ENCODE measurements around the gene UBASH3A.
"Not testable (repeated sequence)": the region's sequence is repeated elsewhere in the genome, so short reads cannot be mapped to it uniquely, and the experiment has no call there.

The UBASH3A gene

GRCh38 chr21:42391297-42391696 is 12.4 kb upstream of the UBASH3A start:
- DNase-seq, result no peak

GRCh38 chr21:42392731-42393442 is 10.8 kb upstream of the UBASH3A start:
- no peak for DNase-seq

GRCh38 chr21:42393443-42393950 is 10.2 kb upstream of the UBASH3A start:
- no peak for DNase-seq

- no peak for DNase-seq
These were observed 8.4 kb upstream of the UBASH3A start for GRCh38 chr21:42395302-42395701.

DNA sequence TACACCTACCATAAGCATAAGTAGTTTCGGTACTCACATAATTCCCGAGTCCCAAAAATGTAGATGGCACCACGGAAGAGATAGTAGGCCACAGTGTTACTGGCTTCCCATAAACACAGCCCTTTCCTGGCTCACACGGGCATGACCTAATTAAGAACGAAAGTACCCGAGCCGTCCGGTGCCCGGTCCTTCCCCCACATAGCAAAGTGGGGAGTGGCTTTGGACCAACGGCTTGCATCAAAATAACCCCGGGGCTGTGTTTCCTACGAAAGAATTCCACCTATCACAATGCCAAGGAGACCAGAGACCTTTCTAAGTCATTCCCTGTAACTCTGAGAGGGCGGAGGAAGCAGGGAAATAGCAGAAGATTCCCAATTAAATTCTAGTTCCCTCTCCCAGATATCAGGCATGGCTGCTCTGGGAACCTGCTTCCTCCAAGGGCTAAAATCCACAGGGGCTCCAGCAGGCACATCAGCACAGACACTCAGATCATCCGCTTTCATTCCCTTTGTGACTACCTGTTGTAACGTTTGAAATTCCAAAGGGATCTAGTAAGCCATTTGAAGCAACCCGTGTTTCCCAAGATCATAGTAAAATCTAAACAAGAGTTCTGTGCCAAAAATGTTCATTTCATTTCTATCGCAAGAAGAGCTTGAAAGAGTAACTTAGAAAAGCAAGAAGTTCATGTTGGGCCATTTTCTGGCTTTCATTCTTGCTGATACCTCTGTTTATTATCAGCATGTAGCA is 7.6 kb upstream of the UBASH3A start, which contains the start of gene TMPRSS3:
Gene TMPRSS3 (minus strand): TSS at position 148 of the 747 bp plus-strand sequence. CDS start 635 bp downstream, outside the sequence.
- DNase-seq, result no peak

DNA sequence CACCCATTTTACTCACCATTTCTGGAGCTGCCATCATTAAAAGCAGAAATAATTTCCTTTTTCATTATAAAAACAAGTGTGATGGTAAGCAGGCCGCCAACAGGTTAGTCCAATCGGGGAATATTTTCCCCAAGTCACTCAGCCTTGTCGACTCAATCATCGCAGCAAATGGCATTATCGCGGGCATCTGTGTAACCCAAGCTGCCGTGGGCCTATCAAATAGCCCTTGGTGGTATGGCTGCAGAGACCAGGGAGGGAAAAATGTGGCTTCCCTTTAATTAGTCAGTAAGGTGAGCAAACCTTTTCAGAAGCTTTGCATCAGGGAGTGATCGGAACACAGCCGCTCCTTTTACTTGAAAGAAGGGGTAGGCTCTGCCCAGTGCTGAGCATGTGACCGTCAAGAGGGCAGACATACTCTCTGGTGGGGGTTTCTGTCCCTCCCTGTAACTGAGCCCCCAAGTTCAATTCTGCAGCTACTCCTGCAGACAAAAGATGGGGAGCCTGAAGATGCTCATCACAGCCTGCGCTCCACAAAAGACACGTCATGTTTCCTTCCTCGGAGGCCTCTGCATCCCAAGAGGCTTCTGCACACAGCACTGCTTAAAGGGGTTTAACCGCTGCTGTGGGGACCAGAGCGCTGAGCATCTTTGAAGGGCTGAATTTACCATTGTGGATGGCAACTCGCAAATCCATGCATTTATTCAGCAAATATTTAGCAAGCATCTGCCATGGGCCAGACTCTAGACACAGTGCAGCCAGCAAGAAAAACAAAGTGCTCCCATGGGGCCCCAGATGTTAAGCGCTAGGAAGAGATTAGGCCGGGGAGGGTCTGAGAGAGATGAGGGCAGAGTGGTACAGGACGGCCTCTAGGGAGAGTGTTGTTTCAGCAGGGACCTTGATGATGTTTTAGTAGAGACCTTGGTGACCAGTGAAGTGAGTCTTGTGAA is 6.6 kb upstream of the UBASH3A start:
- peak; percentile 88 for DNase-seq

DNA sequence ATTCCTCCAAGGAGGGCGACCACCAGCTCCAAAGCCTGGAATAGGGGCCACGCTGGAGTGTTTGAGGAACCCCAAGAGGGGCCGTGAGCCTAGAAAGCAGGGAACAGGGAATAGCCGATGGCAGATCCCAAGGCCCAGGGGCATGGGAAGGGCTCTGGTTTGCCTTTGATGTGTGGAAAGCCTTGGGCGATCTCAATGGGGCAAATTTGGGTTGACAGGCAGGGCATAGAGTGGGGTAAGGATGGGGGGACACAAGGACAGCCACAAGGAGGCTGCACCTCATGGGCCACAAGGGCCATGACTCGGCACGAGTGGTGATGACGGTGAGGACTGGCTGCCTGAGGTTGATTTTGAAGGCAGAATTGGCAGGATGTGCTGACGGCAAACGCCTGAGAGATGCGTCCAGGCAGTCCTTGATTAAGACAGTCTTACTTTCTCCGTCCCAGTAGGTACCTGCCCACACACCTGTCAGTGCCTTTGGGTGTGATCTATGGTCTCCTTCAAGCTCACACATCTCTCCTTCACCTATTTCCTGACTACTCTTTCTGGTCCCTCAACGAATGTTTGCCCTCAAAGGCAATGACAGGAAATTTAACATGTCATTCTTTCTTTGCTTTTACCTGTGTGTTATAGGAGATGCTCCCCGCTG is 5.8 kb upstream of the UBASH3A start:
- no peak for DNase-seq

- DNase-seq, result peak; percentile 89
These were observed 5.2 kb upstream of the UBASH3A start for GRCh38 chr21:42398436-42399028.

DNA sequence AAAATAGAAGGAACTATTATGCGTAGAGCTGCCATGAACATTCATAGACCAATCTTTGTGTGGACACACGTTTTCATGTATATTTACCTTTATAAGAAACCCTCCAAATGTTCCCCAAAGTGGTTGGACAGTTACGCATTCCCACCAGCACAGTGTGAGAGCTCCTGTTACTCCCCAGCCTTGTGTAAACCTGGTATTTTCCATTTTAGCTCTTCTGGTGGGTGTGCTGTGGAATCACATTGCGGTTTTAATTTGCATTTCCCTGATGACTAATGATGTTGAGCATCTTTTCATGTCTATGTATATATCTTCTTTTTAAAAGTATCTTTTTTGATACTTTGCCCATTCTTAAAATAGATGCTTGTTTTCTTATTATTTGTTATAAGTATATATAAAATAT is 3.2 kb upstream of the UBASH3A start:
- peak; percentile 10 for DNase-seq

GRCh38 chr21:42401154-42401553 is 2.5 kb upstream of the UBASH3A start:
- no peak for DNase-seq

DNA sequence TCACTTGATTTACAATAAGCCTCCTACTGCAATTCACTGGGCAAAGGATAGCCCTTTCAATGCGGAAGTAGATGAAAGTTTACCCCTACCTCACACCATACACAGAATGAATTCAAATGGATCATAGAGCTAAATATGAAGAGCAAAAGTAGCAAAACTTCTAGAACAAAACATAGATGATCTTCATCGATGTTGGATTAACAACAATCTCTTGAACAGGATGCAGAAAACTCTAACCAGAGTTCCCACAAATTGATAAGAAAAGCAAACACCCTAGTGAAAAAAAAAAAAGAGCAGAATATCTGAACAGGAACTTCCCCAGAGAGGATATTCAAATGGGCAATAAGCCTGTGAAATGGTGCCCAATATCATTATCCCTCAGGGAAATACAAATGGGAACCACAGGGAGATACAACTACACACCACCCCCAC is 1.9 kb upstream of the UBASH3A start:
- no peak for DNase-seq

GRCh38 chr21:42404539-42404938 is 837 bp downstream of the UBASH3A start:
- DNase-seq, result no peak

- no peak for DNase-seq
These were observed 1.6 kb downstream of the UBASH3A start for GRCh38 chr21:42405064-42406013.

- DNase-seq, result no peak
These were observed 2.5 kb downstream of the UBASH3A start for GRCh38 chr21:42406201-42406621.

- no peak for DNase-seq
These were observed 3.2 kb downstream of the UBASH3A start for GRCh38 chr21:42406866-42407265.

DNA sequence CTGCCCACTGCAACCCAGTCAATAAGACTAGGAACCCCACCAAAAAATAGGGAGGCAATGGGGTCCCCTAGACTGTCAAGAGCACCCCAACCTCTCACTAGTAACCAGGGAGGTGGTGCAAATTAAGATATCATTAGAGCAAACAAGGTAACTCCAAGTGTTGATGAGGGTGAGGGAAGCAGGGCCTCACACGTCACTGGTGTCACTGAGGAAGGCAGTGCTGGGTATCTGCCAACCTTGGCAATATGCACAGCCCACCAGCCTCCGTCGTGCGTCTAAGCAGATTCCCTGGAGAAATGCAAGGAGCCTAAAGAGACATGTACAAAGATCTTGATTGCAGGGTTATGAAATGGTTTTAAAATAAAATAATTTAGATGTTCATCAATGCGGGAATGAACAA is 3.8 kb downstream of the UBASH3A start:
- DNase-seq, result no peak

GRCh38 chr21:42408718-42409117 is 5.0 kb downstream of the UBASH3A start:
- not testable (repeated sequence) for DNase-seq

- no peak for DNase-seq
These were observed 5.7 kb downstream of the UBASH3A start for GRCh38 chr21:42409366-42409765.

- no peak for DNase-seq
These were observed 7.6 kb downstream of the UBASH3A start for GRCh38 chr21:42411197-42411869.

Measured in NCI-H2171 treated with DMSO at 0.1 percent for 48 hours (cell line).